ENCODE results near the gene HOXD10. TPM values are rescaled to one million over a fixed set of nuclear protein-coding genes. Genes with fewer than 3 reads are reported as not detected.

The HOXD10 gene
- total and polyA plus RNA-seq, 2 experiments from 2014 or later: not detected

DNA sequence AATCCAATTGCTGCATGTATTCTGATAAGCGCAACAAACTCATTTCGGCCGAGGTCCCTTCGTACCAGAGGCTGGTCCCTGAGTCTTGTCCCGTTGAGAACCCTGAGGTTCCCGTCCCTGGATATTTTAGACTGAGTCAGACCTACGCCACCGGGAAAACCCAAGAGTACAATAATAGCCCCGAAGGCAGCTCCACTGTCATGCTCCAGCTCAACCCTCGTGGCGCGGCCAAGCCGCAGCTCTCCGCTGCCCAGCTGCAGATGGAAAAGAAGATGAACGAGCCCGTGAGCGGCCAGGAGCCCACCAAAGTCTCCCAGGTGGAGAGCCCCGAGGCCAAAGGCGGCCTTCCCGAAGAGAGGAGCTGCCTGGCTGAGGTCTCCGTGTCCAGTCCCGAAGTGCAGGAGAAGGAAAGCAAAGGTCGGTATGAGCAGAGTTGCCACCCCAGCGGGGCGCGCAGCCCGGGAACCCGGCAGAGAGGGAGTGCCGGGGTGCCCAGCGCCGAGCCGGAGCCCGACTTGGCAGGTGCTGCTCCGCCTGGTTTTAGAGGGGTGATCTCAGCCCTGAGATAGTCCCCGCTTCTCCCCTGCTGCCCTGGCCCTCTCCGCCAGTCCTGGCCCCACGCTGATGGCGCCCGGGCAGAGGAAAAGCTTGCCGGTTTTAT is 714 bp downstream of the HOXD10 start:
- Histone ChIP-seq H3K4me3 (no peak overlapping the region), H3K36me3 (ENCODE audit: insufficient read depth) (no peaks in the 10 kb centered on the region), H3F3A (replicated peaks; ENCODE audit: low read depth) (peaks cover 52% of the 10 kb centered on the region), H3K27me3 (ENCODE audit: insufficient read depth) (peaks cover 100% of the 10 kb centered on the region), H3K79me2 (replicated peaks; ENCODE audit: insufficient read depth) (no peaks in the 10 kb centered on the region), H3K27ac (ENCODE audit: low read depth) (no peak overlapping the region), H4K20me1 (replicated peaks; ENCODE audit: insufficient read depth) (peaks cover 27% of the 10 kb centered on the region), H3K9me2 (ENCODE audit: insufficient read depth) (no peaks in the 10 kb centered on the region), H3K4me2 (no peak overlapping the region), H3K4me1 (ENCODE audit: insufficient read depth) (peaks cover 44% of the 10 kb centered on the region), H2AFZ (no peak overlapping the region)
- DNase-seq (ENCODE audit: low spot score) (no peak), ATAC-seq (no peak)
- no peak overlapping the region; the same call in 2 of the 3 replicates for H3K4me3 Mint-ChIP-seq
- peaks cover 8% of the 10 kb centered on the region; the same call in 2 of the 3 replicates for H3K36me3 Mint-ChIP-seq (ENCODE audit: low read depth)
- H3K27me3 Mint-ChIP-seq (ENCODE audit: insufficient read depth, low read depth, poor library complexity): peaks cover 100% of the 10 kb centered on the region
- peaks cover 14% of the 10 kb centered on the region for H3K9me3 Mint-ChIP-seq
- no peak overlapping the region for H3K27ac Mint-ChIP-seq
- H3K4me1 Mint-ChIP-seq: peaks cover 13% of the 10 kb centered on the region
- TF ChIP-seq EZH2 (IDR thresholded peaks at IDR 0.05; ENCODE audit: low read depth, unreplicated experiment): peak; percentile 42
- no peak for TF ChIP-seq JUNB (IDR thresholded peaks at IDR 0.05; ENCODE audit: unreplicated experiment)

DNA sequence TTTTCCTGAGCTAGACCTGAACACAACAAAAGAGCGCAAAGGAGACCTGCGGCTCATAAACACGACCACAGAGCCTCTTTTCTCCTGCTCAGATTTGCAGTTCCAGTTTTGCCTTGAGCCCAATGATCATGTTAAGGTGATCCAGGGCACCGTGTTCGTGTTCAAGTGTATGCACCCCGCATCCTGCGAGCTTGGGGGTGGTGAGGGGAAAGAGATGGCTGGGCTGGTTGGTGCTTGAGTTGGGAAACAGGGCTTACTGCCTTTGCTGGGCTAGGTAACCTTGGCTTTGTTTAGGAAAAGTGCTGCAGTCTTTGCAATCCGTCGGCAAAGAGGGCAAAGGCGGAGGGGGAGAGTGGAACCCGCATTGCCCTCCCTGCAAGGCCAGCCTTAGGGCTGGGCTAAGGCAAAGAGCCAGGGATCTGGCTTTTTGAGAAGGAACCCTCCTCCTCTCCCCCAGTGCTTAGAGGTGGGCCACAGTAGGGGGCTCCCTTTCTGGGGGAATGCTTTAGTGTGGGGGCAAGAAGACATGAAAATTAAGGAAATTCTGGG is 1.3 kb downstream of the HOXD10 start:
- no peaks in the 10 kb centered on the region for H3K9me2 ChIP-seq (ENCODE audit: insufficient read depth)
- peaks cover 100% of the 10 kb centered on the region for H3K27me3 Mint-ChIP-seq (ENCODE audit: insufficient read depth, low read depth, poor library complexity)
- no peak for DNase-seq (ENCODE audit: low spot score)
- peaks cover 14% of the 10 kb centered on the region for H3K9me3 Mint-ChIP-seq
- peaks cover 26% of the 10 kb centered on the region for H4K20me1 ChIP-seq (replicated peaks; ENCODE audit: insufficient read depth)
- H3K4me3 ChIP-seq: no peak overlapping the region
- H3K4me2 ChIP-seq: no peak overlapping the region
- H2AFZ ChIP-seq: no peak overlapping the region
- H3K27ac ChIP-seq (ENCODE audit: low read depth): no peak overlapping the region
- no peak overlapping the region for H3K27ac Mint-ChIP-seq
- H3K4me3 Mint-ChIP-seq: no peak overlapping the region
- no peaks in the 10 kb centered on the region for H3K36me3 ChIP-seq (ENCODE audit: insufficient read depth)
- peaks cover 11% of the 10 kb centered on the region for H3K4me1 Mint-ChIP-seq
- ATAC-seq: no peak
- peaks cover 100% of the 10 kb centered on the region for H3K27me3 ChIP-seq (ENCODE audit: insufficient read depth)
- peaks cover 8% of the 10 kb centered on the region; the same call in 2 of the 3 replicates for H3K36me3 Mint-ChIP-seq (ENCODE audit: low read depth)
- H3K79me2 ChIP-seq (replicated peaks; ENCODE audit: insufficient read depth): no peaks in the 10 kb centered on the region
- peaks cover 44% of the 10 kb centered on the region for H3K4me1 ChIP-seq (ENCODE audit: insufficient read depth)
- H3F3A ChIP-seq (replicated peaks; ENCODE audit: low read depth): peaks cover 48% of the 10 kb centered on the region
- no peak for TF ChIP-seq ZNF331 (CRISPR knock-in tag; IDR thresholded peaks at IDR 0.05; ENCODE audit: low read depth)
- TF ChIP-seq CREB1 (CRISPR knock-in tag; IDR thresholded peaks at IDR 0.05; ENCODE audit: low read depth): no peak
- TF ChIP-seq, protein P1, sequence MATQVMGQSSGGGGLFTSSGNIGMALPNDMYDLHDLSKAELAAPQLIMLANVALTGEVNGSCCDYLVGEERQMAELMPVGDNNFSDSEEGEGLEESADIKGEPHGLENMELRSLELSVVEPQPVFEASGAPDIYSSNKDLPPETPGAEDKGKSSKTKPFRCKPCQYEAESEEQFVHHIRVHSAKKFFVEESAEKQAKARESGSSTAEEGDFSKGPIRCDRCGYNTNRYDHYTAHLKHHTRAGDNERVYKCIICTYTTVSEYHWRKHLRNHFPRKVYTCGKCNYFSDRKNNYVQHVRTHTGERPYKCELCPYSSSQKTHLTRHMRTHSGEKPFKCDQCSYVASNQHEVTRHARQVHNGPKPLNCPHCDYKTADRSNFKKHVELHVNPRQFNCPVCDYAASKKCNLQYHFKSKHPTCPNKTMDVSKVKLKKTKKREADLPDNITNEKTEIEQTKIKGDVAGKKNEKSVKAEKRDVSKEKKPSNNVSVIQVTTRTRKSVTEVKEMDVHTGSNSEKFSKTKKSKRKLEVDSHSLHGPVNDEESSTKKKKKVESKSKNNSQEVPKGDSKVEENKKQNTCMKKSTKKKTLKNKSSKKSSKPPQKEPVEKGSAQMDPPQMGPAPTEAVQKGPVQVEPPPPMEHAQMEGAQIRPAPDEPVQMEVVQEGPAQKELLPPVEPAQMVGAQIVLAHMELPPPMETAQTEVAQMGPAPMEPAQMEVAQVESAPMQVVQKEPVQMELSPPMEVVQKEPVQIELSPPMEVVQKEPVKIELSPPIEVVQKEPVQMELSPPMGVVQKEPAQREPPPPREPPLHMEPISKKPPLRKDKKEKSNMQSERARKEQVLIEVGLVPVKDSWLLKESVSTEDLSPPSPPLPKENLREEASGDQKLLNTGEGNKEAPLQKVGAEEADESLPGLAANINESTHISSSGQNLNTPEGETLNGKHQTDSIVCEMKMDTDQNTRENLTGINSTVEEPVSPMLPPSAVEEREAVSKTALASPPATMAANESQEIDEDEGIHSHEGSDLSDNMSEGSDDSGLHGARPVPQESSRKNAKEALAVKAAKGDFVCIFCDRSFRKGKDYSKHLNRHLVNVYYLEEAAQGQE (IDR thresholded peaks at IDR 0.05; ENCODE audit: unreplicated experiment): no peak
- no peak for TF ChIP-seq STAT1 (IDR thresholded peaks at IDR 0.05; ENCODE audit: unreplicated experiment)
- TF ChIP-seq EZH2phosphoT487 (IDR thresholded peaks at IDR 0.05; ENCODE audit: unreplicated experiment): no peak
- TF ChIP-seq, protein P2, sequence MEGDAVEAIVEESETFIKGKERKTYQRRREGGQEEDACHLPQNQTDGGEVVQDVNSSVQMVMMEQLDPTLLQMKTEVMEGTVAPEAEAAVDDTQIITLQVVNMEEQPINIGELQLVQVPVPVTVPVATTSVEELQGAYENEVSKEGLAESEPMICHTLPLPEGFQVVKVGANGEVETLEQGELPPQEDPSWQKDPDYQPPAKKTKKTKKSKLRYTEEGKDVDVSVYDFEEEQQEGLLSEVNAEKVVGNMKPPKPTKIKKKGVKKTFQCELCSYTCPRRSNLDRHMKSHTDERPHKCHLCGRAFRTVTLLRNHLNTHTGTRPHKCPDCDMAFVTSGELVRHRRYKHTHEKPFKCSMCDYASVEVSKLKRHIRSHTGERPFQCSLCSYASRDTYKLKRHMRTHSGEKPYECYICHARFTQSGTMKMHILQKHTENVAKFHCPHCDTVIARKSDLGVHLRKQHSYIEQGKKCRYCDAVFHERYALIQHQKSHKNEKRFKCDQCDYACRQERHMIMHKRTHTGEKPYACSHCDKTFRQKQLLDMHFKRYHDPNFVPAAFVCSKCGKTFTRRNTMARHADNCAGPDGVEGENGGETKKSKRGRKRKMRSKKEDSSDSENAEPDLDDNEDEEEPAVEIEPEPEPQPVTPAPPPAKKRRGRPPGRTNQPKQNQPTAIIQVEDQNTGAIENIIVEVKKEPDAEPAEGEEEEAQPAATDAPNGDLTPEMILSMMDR (conservative IDR thresholded peaks at IDR 0.05; ENCODE audit: low read depth in 2 of 2): no peak
- TF ChIP-seq JUNB (IDR thresholded peaks at IDR 0.05; ENCODE audit: unreplicated experiment): no peak
- TF ChIP-seq, protein P3, sequence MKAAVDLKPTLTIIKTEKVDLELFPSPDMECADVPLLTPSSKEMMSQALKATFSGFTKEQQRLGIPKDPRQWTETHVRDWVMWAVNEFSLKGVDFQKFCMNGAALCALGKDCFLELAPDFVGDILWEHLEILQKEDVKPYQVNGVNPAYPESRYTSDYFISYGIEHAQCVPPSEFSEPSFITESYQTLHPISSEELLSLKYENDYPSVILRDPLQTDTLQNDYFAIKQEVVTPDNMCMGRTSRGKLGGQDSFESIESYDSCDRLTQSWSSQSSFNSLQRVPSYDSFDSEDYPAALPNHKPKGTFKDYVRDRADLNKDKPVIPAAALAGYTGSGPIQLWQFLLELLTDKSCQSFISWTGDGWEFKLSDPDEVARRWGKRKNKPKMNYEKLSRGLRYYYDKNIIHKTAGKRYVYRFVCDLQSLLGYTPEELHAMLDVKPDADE (IDR thresholded peaks at IDR 0.05): no peak
- no peak for TF ChIP-seq EZH2 (IDR thresholded peaks at IDR 0.05; ENCODE audit: low read depth, unreplicated experiment)
- no peak for TF ChIP-seq ZNF114 (CRISPR knock-in tag; IDR thresholded peaks at IDR 0.05)

Data from GM23338 (cell line).